ENCODE measurements around the gene DLG2.

Gene DLG2

GRCh38 chr11:84137505-84137904, 1489.6 kb downstream of the DLG2 start:
- Histone ChIP-seq H3K9me2 (ENCODE audit: low read depth, low read length) (no peaks in the 10 kb centered on the region), H3K79me2 (ENCODE audit: insufficient read depth, low read length) (no peaks in the 10 kb centered on the region), H4K20me1 (ENCODE audit: insufficient read depth, low read length) (no peaks in the 10 kb centered on the region), H3F3A (ENCODE audit: insufficient read depth, low read length) (no peaks in the 10 kb centered on the region), H3K27ac (ENCODE audit: low read depth, low read length, poor library complexity, severe bottlenecking) (no peak overlapping the region), H3K4me2 (ENCODE audit: low read length) (no peak overlapping the region), H3K9me3 (ENCODE audit: low read length) (no peaks in the 10 kb centered on the region), H3K27me3 (ENCODE audit: insufficient read depth, low read length) (no peaks in the 10 kb centered on the region), H3K4me1 (ENCODE audit: insufficient read depth, low read length, severe bottlenecking) (no peaks in the 10 kb centered on the region), H3K9ac (ENCODE audit: low read length) (no peak overlapping the region), H2AFZ (ENCODE audit: low read length) (no peak overlapping the region), H3K36me3 (ENCODE audit: insufficient read depth, low read length) (no peaks in the 10 kb centered on the region), H3K4me3 (ENCODE audit: low read depth, low read length, poor library complexity, severe bottlenecking) (no peak overlapping the region)
- TF ChIP-seq EZH2 (IDR thresholded peaks at IDR 0.05; ENCODE audit: borderline replicate concordance, low read length) (no peak), CTCF (IDR thresholded peaks at IDR 0.05; ENCODE audit: low read length) (no peak)

GRCh38 chr11:84136926-84137325, 1490.2 kb downstream of the DLG2 start:
- Histone ChIP-seq H3K4me2 (ENCODE audit: low read length) (no peak overlapping the region), H3K9me3 (ENCODE audit: low read length) (no peaks in the 10 kb centered on the region), H2AFZ (ENCODE audit: low read length) (no peak overlapping the region), H3K4me3 (ENCODE audit: low read depth, low read length, poor library complexity, severe bottlenecking) (no peak overlapping the region), H3K9me2 (ENCODE audit: low read depth, low read length) (no peaks in the 10 kb centered on the region), H3K9ac (ENCODE audit: low read length) (no peak overlapping the region), H3K4me1 (ENCODE audit: insufficient read depth, low read length, severe bottlenecking) (no peaks in the 10 kb centered on the region), H3K36me3 (ENCODE audit: insufficient read depth, low read length) (no peaks in the 10 kb centered on the region), H3K27me3 (ENCODE audit: insufficient read depth, low read length) (no peaks in the 10 kb centered on the region), H4K20me1 (ENCODE audit: insufficient read depth, low read length) (no peaks in the 10 kb centered on the region), H3K27ac (ENCODE audit: low read depth, low read length, poor library complexity, severe bottlenecking) (no peak overlapping the region), H3K79me2 (ENCODE audit: insufficient read depth, low read length) (no peaks in the 10 kb centered on the region), H3F3A (ENCODE audit: insufficient read depth, low read length) (no peaks in the 10 kb centered on the region)
- no peak for TF ChIP-seq EZH2 (IDR thresholded peaks at IDR 0.05; ENCODE audit: borderline replicate concordance, low read length)
- TF ChIP-seq CTCF (IDR thresholded peaks at IDR 0.05; ENCODE audit: low read length): no peak

- Histone ChIP-seq H4K20me1 (ENCODE audit: insufficient read depth, low read length) (no peaks in the 10 kb centered on the region), H3K9me2 (ENCODE audit: low read depth, low read length) (no peaks in the 10 kb centered on the region), H3K27me3 (ENCODE audit: insufficient read depth, low read length) (no peaks in the 10 kb centered on the region), H3K9me3 (ENCODE audit: low read length) (no peaks in the 10 kb centered on the region), H3K4me3 (ENCODE audit: low read depth, low read length, poor library complexity, severe bottlenecking) (no peak overlapping the region), H3K27ac (ENCODE audit: low read depth, low read length, poor library complexity, severe bottlenecking) (no peak overlapping the region), H3K9ac (ENCODE audit: low read length) (no peak overlapping the region), H3K36me3 (ENCODE audit: insufficient read depth, low read length) (no peaks in the 10 kb centered on the region), H3K4me2 (ENCODE audit: low read length) (no peak overlapping the region), H3K4me1 (ENCODE audit: insufficient read depth, low read length, severe bottlenecking) (no peaks in the 10 kb centered on the region), H2AFZ (ENCODE audit: low read length) (no peak overlapping the region), H3K79me2 (ENCODE audit: insufficient read depth, low read length) (no peaks in the 10 kb centered on the region), H3F3A (ENCODE audit: insufficient read depth, low read length) (no peaks in the 10 kb centered on the region)
- TF ChIP-seq CTCF (IDR thresholded peaks at IDR 0.05; ENCODE audit: low read length): no peak
- TF ChIP-seq EZH2 (IDR thresholded peaks at IDR 0.05; ENCODE audit: borderline replicate concordance, low read length): no peak
Measured at GRCh38 chr11:84130646-84131427, 1496.3 kb downstream of the DLG2 start.

Data from OCI-LY1 (cell line).